Fibroblast of lung (primary cell): ENCODE measurements around the gene CIART. TPM values are rescaled to one million over a fixed set of nuclear protein-coding genes. Genes with fewer than 3 reads are reported as not detected.

Experiments
- DNase-seq, 2 donors: peaks; one replicate each; pipeline versions ENCODE4 v3.0.0 to v3.0.0-alpha.2; 2010; ENCODE audit warnings: low read depth in 2 of 2
- H2AFZ ChIP-seq: 2 replicates; pipeline ENCODE4 v1.5.1; 2012; ENCODE audit warnings: low read length, control low read depth, inconsistent platforms
- H3K27ac ChIP-seq: 2 replicates; pipeline ENCODE4 v1.5.1; 2011; ENCODE audit warnings: low read length, control low read depth; ENCODE audit not compliant: insufficient read depth
- H3K27me3 ChIP-seq: 2 replicates; pipeline ENCODE4 v1.5.1; 2011; ENCODE audit warnings: mild to moderate bottlenecking, low read length; ENCODE audit not compliant: control insufficient read depth, insufficient read depth
- H3K36me3 ChIP-seq: 2 replicates; pipeline ENCODE4 v1.5.1; 2011; ENCODE audit warnings: low read length; ENCODE audit not compliant: control insufficient read depth, insufficient read depth
- H3K4me1 ChIP-seq: 2 replicates; pipeline ENCODE4 v1.5.1; 2011; ENCODE audit warnings: low read length; ENCODE audit not compliant: control insufficient read depth, insufficient read depth; ENCODE audit errors: extremely low read depth
- H3K4me2 ChIP-seq: 2 replicates; pipeline ENCODE4 v1.5.1; 2011; ENCODE audit warnings: low read length, control low read depth; ENCODE audit not compliant: insufficient read depth; ENCODE audit errors: extremely low read depth
- H3K4me3 ChIP-seq, 4 experiments: fragments of 200-600 bp in 1 of 4; sonication (generic) in 1 of 4; replicated peaks in 1 of 4; 2 replicates each; pipeline ENCODE4 v1.5.1; 2011 to 2016; ENCODE audit warnings: low read length in 4 of 4, low read depth in 3 of 4, mild to moderate bottlenecking in 3 of 4, control low read depth in 2 of 4, inconsistent platforms in 1 of 4, mixed read lengths in 1 of 4; ENCODE audit not compliant: insufficient read depth in 1 of 4; ENCODE audit errors: control extremely low read depth in 1 of 4
- H3K79me2 ChIP-seq: 2 replicates; pipeline ENCODE4 v1.5.1; 2012; ENCODE audit warnings: mild to moderate bottlenecking, low read length, inconsistent platforms; ENCODE audit not compliant: control insufficient read depth, insufficient read depth
- H3K9ac ChIP-seq: 2 replicates; pipeline ENCODE4 v1.5.1; 2011; ENCODE audit warnings: mild to moderate bottlenecking, low read length, control low read depth; ENCODE audit not compliant: insufficient read depth
- H3K9me3 ChIP-seq: 2 replicates; pipeline ENCODE4 v1.5.1; 2012; ENCODE audit warnings: low read depth, low read length; ENCODE audit not compliant: control insufficient read depth, insufficient read depth
- H4K20me1 ChIP-seq: 2 replicates; pipeline ENCODE4 v1.5.1; 2011; ENCODE audit warnings: low read length; ENCODE audit not compliant: control insufficient read depth, insufficient read depth; ENCODE audit errors: extremely low read depth
- CTCF ChIP-seq, 2 donors: IDR thresholded peaks in 1 of 2; conservative IDR thresholded peaks in 1 of 2; 1 replicate in 1 of 2; 2 replicates in 1 of 2; pipeline ENCODE4 v1.5.1; 2011 to 2012; ENCODE audit warnings: low read length in 2 of 2, control low read depth in 1 of 2, inconsistent platforms in 1 of 2, low read depth in 1 of 2, mild to moderate bottlenecking in 1 of 2
- EZH2 ChIP-seq: IDR thresholded peaks from 2 replicates; pipeline ENCODE4 v1.5.1; 2012; ENCODE audit warnings: low read length, control low read depth, mild to moderate bottlenecking; ENCODE audit errors: missing control alignments
- polyA plus RNA-seq, 2 donors: library from polyadenylated mRNA; depleted of rRNA in 1 of 2; stranded (reverse) in 1 of 2; unstranded in 1 of 2; fragments of >200 nt; gene quantifications; 2 replicates each; pipeline ENCODE4 v1.2.1, GENCODE V29; 2011 to 2012; ENCODE audit warnings: missing spikeins in 1 of 2
- total RNA-seq: library from RNA; depleted of rRNA; stranded (reverse); fragments of >200 nt; gene quantifications from 2 replicates; pipeline ENCODE4 v1.2.1, GENCODE V29; 2014

Gene CIART
- total and polyA plus RNA-seq, 2 donors (not counting 1 experiment from before 2014, with no cell fraction given): 10.4 to 15.3 TPM

DNA sequence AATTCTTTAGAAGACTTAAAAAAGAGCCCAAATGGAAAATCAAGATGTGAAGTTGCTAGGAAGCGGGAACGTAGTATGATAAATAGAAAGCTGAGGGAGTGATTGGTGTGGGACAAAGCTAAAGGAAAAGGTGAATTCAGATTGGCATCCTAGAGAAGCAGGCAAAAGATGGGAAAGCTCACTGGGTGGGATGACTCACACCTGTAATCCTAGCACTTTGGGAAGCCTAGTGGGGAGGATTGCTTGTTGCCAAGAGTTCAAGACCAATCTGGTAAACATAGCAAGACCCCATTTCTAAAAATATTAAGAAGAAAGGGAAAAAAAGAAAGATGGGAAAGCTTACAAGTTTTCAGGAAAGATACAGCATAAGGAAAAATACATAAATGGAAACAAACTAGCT, 13.1 kb downstream of the CIART start:
- TF ChIP-seq CTCF (conservative IDR thresholded peaks at IDR 0.05 in 1 of 2, IDR thresholded peaks at IDR 0.05 in 1 of 2; ENCODE audit: low read depth in 1 of 2, low read length in 2 of 2) (no peak), EZH2 (no peak)
- Histone ChIP-seq H3K9ac (no peak overlapping the region), H2AFZ (no peak overlapping the region), H3K27me3 (no peaks in the 10 kb centered on the region), H4K20me1 (no peaks in the 10 kb centered on the region), H3K4me2 (no peak overlapping the region), H3K4me3 (no peak overlapping the region), H3K79me2 (peaks cover 11% of the 10 kb centered on the region), H3K27ac (no peak overlapping the region), H3K4me1 (peaks cover 6% of the 10 kb centered on the region), H3K9me3 (no peaks in the 10 kb centered on the region), H3K36me3 (no peaks in the 10 kb centered on the region)
- DNase-seq: no peak

DNA sequence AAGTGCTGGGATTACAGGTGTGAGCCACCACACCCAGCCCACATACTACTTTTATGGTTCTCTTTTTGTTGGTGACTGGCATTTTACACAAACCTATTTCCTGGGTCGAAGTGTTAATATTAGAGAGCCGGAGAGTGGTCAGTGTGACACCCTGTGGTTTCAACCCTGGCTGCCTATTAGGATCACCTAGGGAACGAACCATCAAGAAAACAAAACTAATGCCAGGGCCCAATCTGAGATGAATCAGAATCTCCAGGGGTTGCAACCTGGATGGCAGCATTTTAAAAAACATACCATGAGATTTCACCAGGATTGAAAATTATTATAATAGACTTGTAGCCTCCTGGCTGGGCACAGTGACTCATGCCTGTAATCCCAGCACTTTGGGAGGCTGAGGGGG, 17.4 kb downstream of the CIART start:
- Histone ChIP-seq H4K20me1 (no peaks in the 10 kb centered on the region), H2AFZ (no peak overlapping the region), H3K9me3 (no peaks in the 10 kb centered on the region), H3K79me2 (peaks cover 2% of the 10 kb centered on the region), H3K9ac (no peak overlapping the region), H3K4me3 (no peak overlapping the region), H3K27me3 (no peaks in the 10 kb centered on the region), H3K36me3 (peaks cover 8% of the 10 kb centered on the region), H3K27ac (no peak overlapping the region), H3K4me2 (no peak overlapping the region), H3K4me1 (no peaks in the 10 kb centered on the region)
- TF ChIP-seq CTCF (conservative IDR thresholded peaks at IDR 0.05 in 1 of 2, IDR thresholded peaks at IDR 0.05 in 1 of 2; ENCODE audit: low read depth in 1 of 2, low read length in 2 of 2) (no peak), EZH2 (no peak)
- DNase-seq: no peak

DNA sequence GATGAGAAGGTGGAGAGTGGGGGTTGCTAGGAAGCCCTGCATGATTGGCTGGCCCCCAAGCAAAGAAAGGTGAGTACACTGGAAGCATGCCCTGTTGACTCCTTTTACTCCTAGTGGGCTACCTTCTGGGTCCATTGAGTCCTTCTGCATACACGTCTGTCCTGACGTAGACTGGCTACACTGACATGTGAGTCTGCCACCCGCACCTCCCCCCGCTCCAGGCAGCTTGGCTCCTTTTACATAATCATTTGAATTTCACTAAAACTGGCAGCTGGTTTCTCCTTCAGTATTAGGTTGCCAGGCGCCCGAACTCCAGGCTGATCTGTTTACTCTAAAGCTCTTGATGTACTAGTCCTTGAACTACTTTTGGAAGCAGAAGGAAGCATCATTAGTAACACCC, 20.0 kb downstream of the CIART start:
- H3K27ac ChIP-seq: no peak overlapping the region
- no peaks in the 10 kb centered on the region for H3K27me3 ChIP-seq
- no peak overlapping the region for H2AFZ ChIP-seq
- no peaks in the 10 kb centered on the region for H4K20me1 ChIP-seq
- DNase-seq: no peak
- H3K9ac ChIP-seq: no peak overlapping the region
- H3K4me2 ChIP-seq: no peak overlapping the region
- H3K36me3 ChIP-seq: peaks cover 8% of the 10 kb centered on the region
- H3K79me2 ChIP-seq: no peaks in the 10 kb centered on the region
- H3K4me3 ChIP-seq: no peak overlapping the region
- TF ChIP-seq EZH2: no peak
- no peak for TF ChIP-seq CTCF (conservative IDR thresholded peaks at IDR 0.05 in 1 of 2, IDR thresholded peaks at IDR 0.05 in 1 of 2; ENCODE audit: low read depth in 1 of 2, low read length in 2 of 2)
- H3K4me1 ChIP-seq: no peaks in the 10 kb centered on the region
- no peaks in the 10 kb centered on the region for H3K9me3 ChIP-seq
